ENCODE measurements around the gene SLC25A42.
A peak's percentile ranks its signal among the peaks of the same experiment; 100 is the strongest.
"Not testable (repeated sequence)": the region's sequence is repeated elsewhere in the genome, so short reads cannot be mapped to it uniquely, and the experiment has no call there.

SLC25A42 gene

DNA sequence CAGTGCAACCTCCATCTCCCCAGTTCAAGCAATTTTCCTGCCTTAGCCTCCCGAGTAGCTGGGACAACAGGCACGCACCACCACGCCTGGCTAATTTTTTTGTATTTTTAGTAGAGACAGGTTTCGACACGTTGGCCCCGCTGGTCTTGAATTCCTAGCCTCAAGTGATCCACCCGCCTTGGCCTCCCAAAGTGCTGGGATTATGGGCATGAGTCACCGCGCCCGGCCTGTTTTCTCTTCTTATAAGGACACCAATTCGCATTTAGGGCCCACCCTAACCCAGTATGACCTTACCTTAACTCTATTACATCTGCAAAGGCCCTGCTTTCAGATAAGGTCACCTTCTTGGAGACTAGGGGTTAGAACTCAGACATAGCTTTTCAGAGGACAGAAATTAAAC lies 39.4 kb downstream of the SLC25A42 start:
- Histone ChIP-seq H3K36me3 (peaks cover 23 to 49% (median 35%) of the 10 kb centered on the region in 3 donors), H3K4me3 (no peak overlapping the region), H3K4me1 (peaks cover 0 to 4% (median 0%) of the 10 kb centered on the region in 4 donors), H3K27me3 (no peaks in the 10 kb centered on the region), H3K27ac (no peak overlapping the region), H3K9me3 (no peaks in the 10 kb centered on the region)
- intact Hi-C loops (cut with DNase I; ENCODE audit: low total_unique reads) = no loop called here
- DNase-seq = no peak
- TF ChIP-seq CTCF (IDR thresholded peaks at IDR 0.05) = no peak

GRCh38 chr19:19105365-19106055 lies 41.7 kb downstream of the SLC25A42 start:
- peaks cover 0 to 15% (median 8%) of the 10 kb centered on the region in 4 donors for H3K4me1 ChIP-seq
- no peaks in the 10 kb centered on the region for H3K9me3 ChIP-seq
- no peak for DNase-seq
- intact Hi-C loops (cut with DNase I; ENCODE audit: low total_unique reads) = no loop called here
- TF ChIP-seq CTCF (IDR thresholded peaks at IDR 0.05) = no peak
- no peaks in the 10 kb centered on the region for H3K27me3 ChIP-seq
- H3K36me3 ChIP-seq = peaks cover 11 to 29% (median 22%) of the 10 kb centered on the region in 3 donors
- peak overlapping the region; percentile 8 to 23 for H3K4me3 ChIP-seq
- H3K27ac ChIP-seq = no peak overlapping the region

DNA sequence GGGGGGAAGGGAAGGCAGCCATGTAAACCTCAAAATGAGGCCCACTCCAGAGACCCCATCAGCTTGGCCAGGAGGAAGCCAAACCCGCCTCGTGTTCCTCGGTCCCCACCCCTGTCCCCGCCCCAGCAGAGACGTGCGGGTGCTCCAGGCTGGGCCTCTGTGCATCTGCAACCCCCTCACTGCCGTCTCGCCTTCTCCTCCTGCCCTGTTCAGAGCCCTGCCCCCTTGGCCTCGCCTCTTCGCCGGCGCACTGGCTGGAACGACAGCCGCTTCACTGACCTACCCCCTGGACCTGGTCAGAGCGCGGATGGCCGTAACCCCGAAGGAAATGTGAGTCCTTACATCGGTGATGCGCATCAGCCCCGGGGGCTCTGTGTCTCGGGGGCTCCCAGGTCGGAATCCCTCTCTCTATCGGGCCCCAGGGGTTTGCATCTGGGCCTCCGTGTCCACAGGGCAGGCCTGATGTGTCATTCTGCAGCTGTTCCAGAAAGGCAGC lies 42.3 kb downstream of the SLC25A42 start:
- peaks cover 0 to 18% (median 10%) of the 10 kb centered on the region in 4 donors for H3K4me1 ChIP-seq
- H3K36me3 ChIP-seq = peaks cover 5 to 23% (median 16%) of the 10 kb centered on the region in 3 donors

DNA sequence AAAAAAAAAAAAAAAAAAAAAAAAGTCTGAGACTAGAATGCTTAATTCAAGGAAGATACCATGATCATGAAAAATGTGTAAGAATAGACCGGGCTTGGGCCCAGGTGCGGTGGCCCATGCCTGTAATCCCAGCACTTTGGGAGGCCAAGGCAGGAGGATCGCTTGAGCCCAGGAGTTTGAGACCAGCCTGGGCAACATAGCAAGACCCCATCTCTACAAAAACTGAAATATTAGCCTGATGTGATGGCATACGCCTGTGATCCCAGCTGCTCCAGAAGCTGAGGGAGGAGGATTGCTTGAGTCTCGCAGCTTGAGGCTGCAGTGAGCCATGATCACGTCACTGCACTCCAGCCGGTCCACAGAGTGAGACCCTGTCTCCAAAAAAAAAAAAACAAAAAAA lies 43.1 kb downstream of the SLC25A42 start:
- H3K27ac ChIP-seq; intact Hi-C loops (cut with DNase I; ENCODE audit: low total_unique reads); H3K9me3 ChIP-seq; H3K27me3 ChIP-seq; DNase-seq; H3K4me3 ChIP-seq: not testable (repeated sequence)
- Histone ChIP-seq H3K4me1 (peaks cover 0 to 18% (median 10%) of the 10 kb centered on the region in 4 donors), H3K36me3 (peaks cover 0 to 15% (median 8%) of the 10 kb centered on the region in 3 donors)

More for the DNA sequence above, 42.3 kb downstream of the SLC25A42 start:
- intact Hi-C loops (cut with DNase I; ENCODE audit: low total_unique reads) = no loop called here
- DNase-seq = no peak
- TF ChIP-seq CTCF (IDR thresholded peaks at IDR 0.05) = no peak
- H3K27me3 ChIP-seq = no peaks in the 10 kb centered on the region
- no peaks in the 10 kb centered on the region for H3K9me3 ChIP-seq
- H3K27ac ChIP-seq = no peak overlapping the region
- H3K4me3 ChIP-seq = peak overlapping the region; percentile 8 to 23

GRCh38 chr19:19107654-19108053 lies 43.9 kb downstream of the SLC25A42 start:
- DNase-seq = no peak
- Histone ChIP-seq H3K27ac (no peak overlapping the region), H3K9me3 (no peaks in the 10 kb centered on the region), H3K27me3 (no peaks in the 10 kb centered on the region), H3K36me3 (peaks cover 0 to 14% (median 8%) of the 10 kb centered on the region in 3 donors), H3K4me3 (no peak overlapping the region), H3K4me1 (peaks cover 0 to 18% (median 10%) of the 10 kb centered on the region in 4 donors)
- TF ChIP-seq CTCF (IDR thresholded peaks at IDR 0.05) = no peak
- intact Hi-C loops (cut with DNase I; ENCODE audit: low total_unique reads) = no loop called here

- Histone ChIP-seq H3K27me3 (no peaks in the 10 kb centered on the region), H3K27ac (no peak overlapping the region), H3K4me1 (peaks cover 0 to 18% (median 10%) of the 10 kb centered on the region in 4 donors), H3K4me3 (no peak overlapping the region), H3K9me3 (no peaks in the 10 kb centered on the region), H3K36me3 (peaks cover 0 to 12% (median 8%) of the 10 kb centered on the region in 3 donors)
- intact Hi-C loops (cut with DNase I; ENCODE audit: low total_unique reads) = no loop called here
- no peak for TF ChIP-seq CTCF (IDR thresholded peaks at IDR 0.05)
- no peak for DNase-seq
Measured at GRCh38 chr19:19109601-19110000, 45.8 kb downstream of the SLC25A42 start.
